Trophoblast cell (in vitro differentiated cells and primary cell): ENCODE measurements around the gene SGCD.

Experiments used
- DNase-seq, 2 donors: peaks; one replicate each; pipeline ENCODE4 v3.0.0-alpha.2; 2016
- H2AFZ ChIP-seq: 2 replicates; pipeline ENCODE4 v1.6.1; 2013; ENCODE audit warnings: low read length, moderate library complexity, mild to moderate bottlenecking; ENCODE audit not compliant: insufficient read depth, poor library complexity
- H2AK5ac ChIP-seq: 2 replicates; pipeline ENCODE4 v1.6.1; 2013; ENCODE audit warnings: mild to moderate bottlenecking, low read length
- H2BK120ac ChIP-seq: 2 replicates; pipeline ENCODE4 v1.6.1; 2013; ENCODE audit warnings: low read length, mild to moderate bottlenecking, moderate library complexity; ENCODE audit not compliant: insufficient read depth, poor library complexity
- H2BK12ac ChIP-seq: 2 replicates; pipeline ENCODE4 v1.6.1; 2013; ENCODE audit warnings: mild to moderate bottlenecking, low read length, moderate library complexity
- H2BK5ac ChIP-seq: 2 replicates; pipeline ENCODE4 v1.6.1; 2013; ENCODE audit warnings: low read length, low read depth, moderate library complexity, mild to moderate bottlenecking; ENCODE audit not compliant: poor library complexity
- H3K14ac ChIP-seq: 2 replicates; pipeline ENCODE4 v1.6.1; 2013; ENCODE audit warnings: mild to moderate bottlenecking, low read length
- H3K18ac ChIP-seq: 2 replicates; pipeline ENCODE4 v1.6.1; 2013; ENCODE audit warnings: mild to moderate bottlenecking, low read length
- H3K23ac ChIP-seq: 2 replicates; pipeline ENCODE4 v1.6.1; 2013; ENCODE audit warnings: low read length
- H3K27ac ChIP-seq: 2 replicates; pipeline ENCODE4 v1.5.1; 2013; ENCODE audit warnings: low read depth, mild to moderate bottlenecking, inconsistent platforms, low read length, moderate library complexity
- H3K27me3 ChIP-seq: 2 replicates; pipeline ENCODE4 v1.6.1; 2013; ENCODE audit warnings: inconsistent platforms, mild to moderate bottlenecking, low read length, moderate library complexity; ENCODE audit not compliant: insufficient read depth
- H3K36me3 ChIP-seq, 2 experiments: 1 replicate in 1 of 2; 2 replicates in 1 of 2; pipeline ENCODE4 v1.6.1; 2013; ENCODE audit warnings: low read length in 2 of 2, mild to moderate bottlenecking in 2 of 2, moderate library complexity in 1 of 2; ENCODE audit not compliant: insufficient read depth in 2 of 2, control insufficient read depth in 1 of 2
- H3K4ac ChIP-seq: 2 replicates; pipeline ENCODE4 v1.6.1; 2013; ENCODE audit warnings: low read depth, mild to moderate bottlenecking, low read length, moderate library complexity
- H3K4me1 ChIP-seq, 2 experiments: 1 replicate in 1 of 2; 2 replicates in 1 of 2; pipeline ENCODE4 v1.6.1; 2013; ENCODE audit warnings: low read length in 2 of 2, mild to moderate bottlenecking in 2 of 2, moderate library complexity in 1 of 2; ENCODE audit not compliant: insufficient read depth in 2 of 2, control insufficient read depth in 1 of 2
- H3K4me2 ChIP-seq: 2 replicates; pipeline ENCODE4 v1.6.1; 2013; ENCODE audit warnings: inconsistent platforms, mild to moderate bottlenecking, low read length, moderate library complexity
- H3K4me3 ChIP-seq: 2 replicates; pipeline ENCODE4 v1.5.1; 2013; ENCODE audit warnings: mild to moderate bottlenecking, low read depth, low read length, inconsistent platforms
- H3K79me1 ChIP-seq: one replicate; pipeline ENCODE4 v1.6.1; 2013; ENCODE audit warnings: low read length
- H3K79me2 ChIP-seq: 2 replicates; pipeline ENCODE4 v1.6.1; 2013; ENCODE audit warnings: low read length, mild to moderate bottlenecking; ENCODE audit not compliant: control insufficient read depth, insufficient read depth, poor library complexity
- H3K9ac ChIP-seq: 2 replicates; pipeline ENCODE4 v1.6.1; 2013; ENCODE audit warnings: mild to moderate bottlenecking, low read length
- H3K9me3 ChIP-seq: 2 replicates; pipeline ENCODE4 v1.6.1; 2013; ENCODE audit warnings: low read depth, mild to moderate bottlenecking, control low read depth, inconsistent platforms, low read length; ENCODE audit not compliant: insufficient read depth
- H4K12ac ChIP-seq: 2 replicates; pipeline ENCODE4 v1.6.1; 2013; ENCODE audit warnings: low read depth, mild to moderate bottlenecking, low read length, moderate library complexity
- H4K8ac ChIP-seq: 2 replicates; pipeline ENCODE4 v1.6.1; 2013; ENCODE audit warnings: low read depth, mild to moderate bottlenecking, low read length, moderate library complexity
- H4K91ac ChIP-seq: one replicate; pipeline ENCODE4 v1.6.1; 2013; ENCODE audit warnings: low read depth, mild to moderate bottlenecking, low read length, moderate library complexity
- WGBS: extraction: QIAGEN DNeasy Blood & Tissue Kit; methylation state at CpG from one replicate; pipeline ENCODE4 v1.1.7; 2013; ENCODE audit warnings: missing lambda C conversion rate; ENCODE audit not compliant: insufficient read length, insufficient coverage; ENCODE audit errors: extremely low coverage; 5-methylcytosine and 5-hydroxymethylcytosine counted together

The SGCD gene

DNA sequence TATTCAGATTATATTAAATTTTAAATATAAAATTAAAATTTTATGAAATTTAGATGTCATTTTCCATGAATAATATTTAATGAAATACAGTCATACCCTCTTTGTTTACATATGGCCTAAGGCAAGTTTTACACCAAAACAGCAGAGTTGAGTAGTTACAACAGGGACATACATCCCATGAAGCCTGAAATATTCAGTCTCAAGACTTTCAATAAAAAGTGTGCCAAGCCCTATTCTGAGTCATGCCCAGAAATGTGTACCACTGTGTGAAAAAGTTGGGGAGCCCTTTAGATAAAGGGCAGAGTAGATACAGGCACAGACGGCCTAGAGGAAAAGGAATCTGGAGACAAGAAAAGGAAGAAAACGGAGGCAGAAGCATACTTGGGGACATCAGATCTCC, 261.3 kb downstream of the SGCD start:
- Histone ChIP-seq H3K4ac (no peak overlapping the region), H2AFZ (no peak overlapping the region), H3K4me2 (no peak overlapping the region), H3K4me3 (no peak overlapping the region), H2BK12ac (no peak overlapping the region), H3K4me1 (no peaks in the 10 kb centered on the region), H4K91ac (no peak overlapping the region), H3K79me1 (no peaks in the 10 kb centered on the region), H3K27ac (no peak overlapping the region), H2BK120ac (no peak overlapping the region), H3K79me2 (no peaks in the 10 kb centered on the region), H3K14ac (no peak overlapping the region), H2BK5ac (no peak overlapping the region), H3K18ac (no peak overlapping the region), H3K27me3 (no peaks in the 10 kb centered on the region), H3K9me3 (no peaks in the 10 kb centered on the region), H2AK5ac (no peak overlapping the region), H3K9ac (no peak overlapping the region), H4K8ac (no peak overlapping the region), H3K23ac (no peak overlapping the region), H4K12ac (no peak overlapping the region), H3K36me3 (no peaks in the 10 kb centered on the region)
- no peak for DNase-seq
- WGBS, result no CpG with 5 or more reads among the region's 2 CpGs

DNA sequence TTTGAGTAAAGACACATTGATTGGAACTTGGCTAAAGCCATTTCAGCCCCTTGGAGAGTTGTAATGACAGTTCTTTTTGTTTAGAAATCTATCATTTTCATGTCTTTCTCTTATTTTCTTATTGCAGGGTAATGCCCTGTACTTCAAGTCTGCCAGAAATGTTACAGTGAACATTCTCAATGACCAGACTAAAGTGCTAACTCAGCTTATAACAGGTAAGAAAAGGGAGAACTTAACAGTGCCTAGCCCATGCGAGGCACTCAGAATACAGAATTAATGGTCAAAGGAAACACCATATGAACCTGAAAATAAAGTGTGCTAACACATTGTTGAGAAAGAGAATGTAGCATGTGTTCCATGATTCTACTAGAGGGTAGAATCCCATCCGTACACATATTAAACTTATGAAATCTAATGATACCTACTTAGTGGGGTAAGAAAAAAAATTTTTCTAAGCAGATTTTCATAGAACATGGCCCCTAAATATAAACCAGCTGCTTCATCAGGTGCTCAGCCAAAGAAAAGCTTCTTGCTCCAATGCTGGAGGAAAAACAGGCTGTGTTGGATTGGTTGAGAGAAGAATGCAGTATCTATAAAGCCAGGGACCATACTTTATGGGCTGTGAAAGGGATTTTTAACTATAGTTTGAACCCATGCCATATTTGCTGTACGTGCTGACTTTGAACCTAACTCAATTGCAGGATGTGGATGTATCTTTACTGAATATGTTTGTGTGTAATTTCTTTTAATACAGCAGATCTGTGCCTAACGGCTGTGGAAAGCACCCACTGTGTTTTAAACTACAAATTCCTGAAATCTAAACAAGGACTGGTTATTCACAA, 262.4 kb downstream of the SGCD start:
- H3K18ac ChIP-seq, result no peak overlapping the region
- no peaks in the 10 kb centered on the region for H3K36me3 ChIP-seq
- H3K4me3 ChIP-seq, result no peak overlapping the region
- H2BK120ac ChIP-seq, result no peak overlapping the region
- H3K14ac ChIP-seq, result no peak overlapping the region
- H3K27ac ChIP-seq, result no peak overlapping the region
- H4K8ac ChIP-seq, result no peak overlapping the region
- no peak for DNase-seq
- no CpG with 5 or more reads among the region's 4 CpGs for WGBS
- H4K12ac ChIP-seq, result no peak overlapping the region
- H3K23ac ChIP-seq, result no peak overlapping the region
- H2AFZ ChIP-seq, result no peak overlapping the region
- H3K4me2 ChIP-seq, result no peak overlapping the region
- H2AK5ac ChIP-seq, result no peak overlapping the region
- no peak overlapping the region for H4K91ac ChIP-seq
- no peak overlapping the region for H3K4ac ChIP-seq
- H3K9ac ChIP-seq, result no peak overlapping the region
- H3K79me1 ChIP-seq, result no peaks in the 10 kb centered on the region
- no peaks in the 10 kb centered on the region for H3K27me3 ChIP-seq
- no peak overlapping the region for H2BK5ac ChIP-seq
- no peaks in the 10 kb centered on the region for H3K4me1 ChIP-seq
- H2BK12ac ChIP-seq, result no peak overlapping the region
- H3K79me2 ChIP-seq, result no peaks in the 10 kb centered on the region
- H3K9me3 ChIP-seq, result no peaks in the 10 kb centered on the region

DNA sequence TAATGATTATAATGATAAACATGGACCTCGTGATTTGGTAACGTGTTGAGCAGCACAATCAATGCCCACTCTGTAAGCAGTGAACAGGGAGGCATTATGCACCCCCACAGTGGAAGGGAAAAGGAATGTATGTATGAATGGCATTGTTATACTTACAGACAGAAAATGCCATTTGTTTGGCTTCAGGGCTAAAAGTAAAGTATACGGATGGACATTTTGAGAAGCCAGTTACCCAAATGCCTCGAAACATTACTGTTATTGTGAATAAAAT, 262.9 kb downstream of the SGCD start:
- Histone ChIP-seq H3K4me2 (no peak overlapping the region), H3K79me2 (no peaks in the 10 kb centered on the region), H4K12ac (no peak overlapping the region), H4K8ac (no peak overlapping the region), H3K4ac (no peak overlapping the region), H3K27ac (no peak overlapping the region), H3K18ac (no peak overlapping the region), H3K36me3 (no peaks in the 10 kb centered on the region), H2BK5ac (no peak overlapping the region), H3K79me1 (no peaks in the 10 kb centered on the region), H3K27me3 (no peaks in the 10 kb centered on the region), H4K91ac (no peak overlapping the region), H3K23ac (no peak overlapping the region), H3K4me1 (no peaks in the 10 kb centered on the region), H2AFZ (no peak overlapping the region), H3K14ac (no peak overlapping the region), H2BK12ac (no peak overlapping the region), H3K9ac (no peak overlapping the region), H2AK5ac (no peak overlapping the region), H3K4me3 (no peak overlapping the region), H2BK120ac (no peak overlapping the region), H3K9me3 (no peaks in the 10 kb centered on the region)
- WGBS, result no CpG with 5 or more reads among the region's 4 CpGs
- DNase-seq, result no peak

DNA sequence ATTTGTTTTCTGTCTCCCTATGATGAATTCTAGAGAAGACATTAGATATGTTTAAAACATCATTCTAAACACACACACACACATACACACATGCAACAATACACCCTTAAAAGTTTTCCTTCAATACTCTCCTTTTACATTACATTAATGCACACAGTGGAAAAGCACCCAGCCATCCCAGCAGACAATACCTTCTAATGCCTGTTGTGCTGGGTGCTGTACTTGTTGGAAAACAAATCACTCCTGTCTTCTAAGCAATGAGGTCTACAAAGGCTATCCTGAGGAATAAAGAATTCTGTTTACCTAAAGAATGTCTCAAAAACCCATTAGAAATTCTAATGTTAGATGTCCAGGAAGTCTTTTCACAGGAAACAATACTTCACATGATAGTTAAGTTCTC, 264.0 kb downstream of the SGCD start:
- Histone ChIP-seq H3K9me3 (no peaks in the 10 kb centered on the region), H3K4ac (no peak overlapping the region), H2BK12ac (no peak overlapping the region), H2AFZ (no peak overlapping the region), H3K79me2 (no peaks in the 10 kb centered on the region), H3K27ac (no peak overlapping the region), H3K4me1 (no peaks in the 10 kb centered on the region), H3K4me3 (no peak overlapping the region), H2BK120ac (no peak overlapping the region), H3K27me3 (no peaks in the 10 kb centered on the region), H3K9ac (no peak overlapping the region), H3K4me2 (no peak overlapping the region), H2BK5ac (no peak overlapping the region), H4K8ac (no peak overlapping the region), H4K12ac (no peak overlapping the region), H3K23ac (no peak overlapping the region), H3K79me1 (no peaks in the 10 kb centered on the region), H4K91ac (no peak overlapping the region), H3K36me3 (no peaks in the 10 kb centered on the region), H3K18ac (no peak overlapping the region), H3K14ac (no peak overlapping the region), H2AK5ac (no peak overlapping the region)
- DNase-seq, result no peak
